ENCODE measurements around the gene GRHL3.

DNA sequence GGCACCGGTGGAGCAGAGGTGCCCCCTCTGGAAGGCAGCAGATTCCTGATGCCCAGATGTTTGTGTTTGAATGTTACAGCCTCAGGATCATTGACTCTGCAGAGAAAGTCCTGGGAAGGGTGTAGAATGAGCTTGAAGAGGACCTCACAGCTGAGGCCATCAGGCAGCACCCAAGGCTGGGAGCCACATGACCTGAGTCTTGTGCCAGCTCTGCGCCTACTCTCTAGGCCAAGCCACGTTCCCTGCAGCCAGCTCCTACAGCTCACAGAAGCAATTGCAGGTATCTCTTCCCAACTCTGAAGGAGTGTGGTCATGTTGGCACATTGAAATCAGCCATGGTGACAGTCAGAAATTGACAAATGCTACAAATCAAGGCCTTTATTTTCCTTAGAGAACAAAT is 36.3 kb downstream of the GRHL3 start:
- TF ChIP-seq EZH2 (IDR thresholded peaks at IDR 0.05; ENCODE audit: insufficient read depth, poor library complexity, severe bottlenecking) (no peak), EZH2phosphoT487 (IDR thresholded peaks at IDR 0.05; ENCODE audit: insufficient read depth, low read depth) (no peak)
